ENCODE results near the gene LIPI.
A peak's percentile ranks its signal among the peaks of the same experiment; 100 is the strongest.

Gene LIPI

DNA sequence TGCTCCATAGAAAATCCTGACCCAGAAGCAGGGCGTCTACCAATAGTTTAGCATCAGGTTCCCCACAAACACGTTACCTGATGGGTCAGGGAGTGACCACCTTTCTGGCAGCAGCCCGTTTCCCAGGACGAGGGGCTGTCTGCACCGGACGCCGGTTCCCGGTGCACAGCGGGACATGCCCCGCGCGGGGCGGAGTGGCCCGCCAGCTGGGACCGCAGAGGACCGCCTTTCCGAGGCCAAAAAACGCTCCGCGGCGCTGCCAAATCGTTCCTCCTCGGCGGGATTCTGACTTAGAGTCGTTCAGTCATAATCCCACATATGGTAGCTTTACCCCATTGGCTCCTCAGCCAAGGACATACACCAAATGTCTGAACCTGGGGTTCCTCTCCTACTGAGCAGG is 126.1 kb downstream of the LIPI start:
- no peak overlapping the region for H3K4me2 ChIP-seq (ENCODE audit: insufficient read depth, low read length, poor library complexity, severe bottlenecking)
- no peak overlapping the region for H2BK12ac ChIP-seq (ENCODE audit: low read length)
- H3K27me3 ChIP-seq (ENCODE audit: control insufficient read depth in 3 of 3, insufficient read depth in 3 of 3, low read depth in 1 of 3, low read length in 3 of 3), result no peaks in the 10 kb centered on the region
- H4K8ac ChIP-seq (ENCODE audit: low read depth, low read length), result no peak overlapping the region
- H3K4me3 ChIP-seq (ENCODE audit: low read length in 2 of 2), result no peak overlapping the region
- H3K4me1 ChIP-seq (ENCODE audit: control insufficient read depth in 2 of 2, insufficient read depth in 1 of 2, low read depth in 1 of 2, low read length in 2 of 2), result peaks cover 7 to 10% of the 10 kb centered on the region in 2 donors
- H3K79me1 ChIP-seq (ENCODE audit: low read depth, low read length), result no peaks in the 10 kb centered on the region
- H3K9ac ChIP-seq (ENCODE audit: low read depth, low read length, poor library complexity), result no peak overlapping the region
- H3K4ac ChIP-seq (ENCODE audit: low read length), result no peak overlapping the region
- peaks cover 3 to 11% of the 10 kb centered on the region in 2 donors for H3K9me3 ChIP-seq (replicated peaks in 1 of 2; ENCODE audit: control insufficient read depth in 2 of 2, insufficient read depth in 1 of 2, low read depth in 1 of 2, low read length in 2 of 2)
- no peak overlapping the region for H3K14ac ChIP-seq (ENCODE audit: low read length)
- no peak overlapping the region for H4K91ac ChIP-seq (ENCODE audit: low read depth, low read length, poor library complexity)
- H3K36me3 ChIP-seq (replicated peaks in 1 of 2; ENCODE audit: control insufficient read depth in 2 of 2, insufficient read depth in 2 of 2, low read length in 2 of 2), result peaks cover 17 to 52% of the 10 kb centered on the region in 2 donors
- no peak overlapping the region for H2BK5ac ChIP-seq (ENCODE audit: low read length)
- H2AFZ ChIP-seq (ENCODE audit: low read length), result no peak overlapping the region
- no peak overlapping the region for H2BK15ac ChIP-seq (ENCODE audit: low read length)
- H3K18ac ChIP-seq (ENCODE audit: low read length), result no peak overlapping the region
- no peak for DNase-seq (ENCODE audit: low spot score)
- H2AK5ac ChIP-seq (ENCODE audit: low read depth, low read length), result no peak overlapping the region
- no CpG with 5 or more reads among the region's 25 CpGs for WGBS, 2 donors (ENCODE audit: extremely low coverage in 2 of 2, insufficient read length in 2 of 2, insufficient replicate concordance in 1 of 2)
- H3K23ac ChIP-seq (ENCODE audit: low read depth, low read length, poor library complexity), result peak overlapping the region; percentile 55
- H2BK120ac ChIP-seq (ENCODE audit: low read depth, low read length), result no peak overlapping the region
- no peak overlapping the region for H3K27ac ChIP-seq (replicated peaks; ENCODE audit: low read length)

GRCh38 chr21:14084068-14084501 is 126.7 kb downstream of the LIPI start:
- no peak overlapping the region for H2BK12ac ChIP-seq (ENCODE audit: low read length)
- DNase-seq (ENCODE audit: low spot score), result no peak
- no peak overlapping the region for H3K9ac ChIP-seq (ENCODE audit: low read depth, low read length, poor library complexity)
- H3K4ac ChIP-seq (ENCODE audit: low read length), result no peak overlapping the region
- no peak overlapping the region for H3K14ac ChIP-seq (ENCODE audit: low read length)
- H3K27ac ChIP-seq (replicated peaks; ENCODE audit: low read length), result no peak overlapping the region
- no peak overlapping the region for H2BK5ac ChIP-seq (ENCODE audit: low read length)
- H3K4me3 ChIP-seq (ENCODE audit: low read length in 2 of 2), result no peak overlapping the region
- H3K23ac ChIP-seq (ENCODE audit: low read depth, low read length, poor library complexity), result no peak overlapping the region
- peaks cover 7 to 10% of the 10 kb centered on the region in 2 donors for H3K4me1 ChIP-seq (ENCODE audit: control insufficient read depth in 2 of 2, insufficient read depth in 1 of 2, low read depth in 1 of 2, low read length in 2 of 2)
- peaks cover 17 to 46% of the 10 kb centered on the region in 2 donors for H3K36me3 ChIP-seq (replicated peaks in 1 of 2; ENCODE audit: control insufficient read depth in 2 of 2, insufficient read depth in 2 of 2, low read length in 2 of 2)
- H2AK5ac ChIP-seq (ENCODE audit: low read depth, low read length), result no peak overlapping the region
- H3K79me1 ChIP-seq (ENCODE audit: low read depth, low read length), result no peaks in the 10 kb centered on the region
- H2BK120ac ChIP-seq (ENCODE audit: low read depth, low read length), result no peak overlapping the region
- H3K4me2 ChIP-seq (ENCODE audit: insufficient read depth, low read length, poor library complexity, severe bottlenecking), result no peak overlapping the region
- no peak overlapping the region for H2BK15ac ChIP-seq (ENCODE audit: low read length)
- H3K27me3 ChIP-seq (ENCODE audit: control insufficient read depth in 3 of 3, insufficient read depth in 3 of 3, low read depth in 1 of 3, low read length in 3 of 3), result no peaks in the 10 kb centered on the region
- H3K18ac ChIP-seq (ENCODE audit: low read length), result no peak overlapping the region
- peaks cover 3 to 11% of the 10 kb centered on the region in 2 donors for H3K9me3 ChIP-seq (replicated peaks in 1 of 2; ENCODE audit: control insufficient read depth in 2 of 2, insufficient read depth in 1 of 2, low read depth in 1 of 2, low read length in 2 of 2)
- no peak overlapping the region for H4K91ac ChIP-seq (ENCODE audit: low read depth, low read length, poor library complexity)
- H2AFZ ChIP-seq (ENCODE audit: low read length), result no peak overlapping the region
- WGBS, 2 donors (ENCODE audit: extremely low coverage in 2 of 2, insufficient read length in 2 of 2, insufficient replicate concordance in 1 of 2), result no CpG with 5 or more reads among the region's 35 CpGs
- no peak overlapping the region for H4K8ac ChIP-seq (ENCODE audit: low read depth, low read length)

- H3K79me1 ChIP-seq (ENCODE audit: low read depth, low read length), result no peaks in the 10 kb centered on the region
- H2AK5ac ChIP-seq (ENCODE audit: low read depth, low read length), result no peak overlapping the region
- H2AFZ ChIP-seq (ENCODE audit: low read length), result peak overlapping the region; percentile 72
- peak; percentile 21 for DNase-seq (ENCODE audit: low spot score)
- no peak overlapping the region for H3K4me2 ChIP-seq (ENCODE audit: insufficient read depth, low read length, poor library complexity, severe bottlenecking)
- peaks cover 17 to 26% of the 10 kb centered on the region in 2 donors for H3K36me3 ChIP-seq (replicated peaks in 1 of 2; ENCODE audit: control insufficient read depth in 2 of 2, insufficient read depth in 2 of 2, low read length in 2 of 2)
- H3K27me3 ChIP-seq (ENCODE audit: control insufficient read depth in 3 of 3, insufficient read depth in 3 of 3, low read depth in 1 of 3, low read length in 3 of 3), result no peaks in the 10 kb centered on the region
- no peak overlapping the region for H3K23ac ChIP-seq (ENCODE audit: low read depth, low read length, poor library complexity)
- H2BK12ac ChIP-seq (ENCODE audit: low read length), result no peak overlapping the region
- no peak overlapping the region for H2BK15ac ChIP-seq (ENCODE audit: low read length)
- H3K18ac ChIP-seq (ENCODE audit: low read length), result no peak overlapping the region
- H3K4ac ChIP-seq (ENCODE audit: low read length), result no peak overlapping the region
- no peak overlapping the region for H3K14ac ChIP-seq (ENCODE audit: low read length)
- H3K4me1 ChIP-seq (ENCODE audit: control insufficient read depth in 2 of 2, insufficient read depth in 1 of 2, low read depth in 1 of 2, low read length in 2 of 2), result peaks cover 7 to 10% of the 10 kb centered on the region in 2 donors
- no peak overlapping the region for H4K91ac ChIP-seq (ENCODE audit: low read depth, low read length, poor library complexity)
- no peak overlapping the region for H2BK120ac ChIP-seq (ENCODE audit: low read depth, low read length)
- H2BK5ac ChIP-seq (ENCODE audit: low read length), result no peak overlapping the region
- no peak overlapping the region for H3K9ac ChIP-seq (ENCODE audit: low read depth, low read length, poor library complexity)
- H3K9me3 ChIP-seq (replicated peaks in 1 of 2; ENCODE audit: control insufficient read depth in 2 of 2, insufficient read depth in 1 of 2, low read depth in 1 of 2, low read length in 2 of 2), result peaks cover 11 to 18% of the 10 kb centered on the region in 2 donors
- WGBS, 2 donors (ENCODE audit: extremely low coverage in 2 of 2, insufficient read length in 2 of 2, insufficient replicate concordance in 1 of 2), result no CpG with 5 or more reads among the region's 3 CpGs
- peak overlapping the region; percentile 51 for H3K27ac ChIP-seq (replicated peaks; ENCODE audit: low read length)
- peak overlapping the region in 1 of 2 donors; percentile 10 for H3K4me3 ChIP-seq (ENCODE audit: low read length in 2 of 2)
- H4K8ac ChIP-seq (ENCODE audit: low read depth, low read length), result no peak overlapping the region
Measured at GRCh38 chr21:14080764-14081096, 130.0 kb downstream of the LIPI start.

DNA sequence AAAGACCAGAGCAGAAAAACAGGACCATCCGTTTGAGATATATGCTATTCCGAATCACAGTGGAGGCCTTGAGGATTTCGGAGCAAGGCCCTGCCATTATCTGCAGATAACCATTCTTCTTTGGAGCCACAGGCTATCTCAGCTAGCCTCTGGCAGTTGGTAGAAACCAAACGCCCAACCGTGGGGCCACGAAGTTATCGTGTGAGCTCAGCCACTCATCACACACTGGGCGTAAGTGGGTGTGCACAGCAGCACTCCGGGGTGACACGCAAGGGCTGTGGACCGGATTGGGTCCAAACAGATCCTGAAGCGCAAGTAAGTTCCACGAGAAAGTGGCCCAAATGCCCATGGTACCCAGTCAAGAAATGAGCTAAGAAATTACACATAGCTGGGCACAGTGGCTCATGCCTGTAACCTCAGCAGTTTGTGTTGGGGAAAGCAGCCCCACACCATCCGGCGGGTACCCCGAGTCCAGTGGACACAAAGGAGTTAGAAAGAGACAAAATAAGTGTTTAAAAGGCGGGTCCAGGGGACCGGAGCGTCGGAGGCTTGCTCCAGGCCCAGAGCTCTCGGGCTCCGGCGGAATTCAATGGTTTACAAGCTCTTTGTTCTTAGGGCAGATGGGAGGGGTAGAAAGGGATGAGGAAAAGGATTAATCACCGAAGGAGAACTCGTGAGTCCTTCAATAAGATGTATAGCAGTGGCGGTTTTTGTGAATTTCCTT is 130.6 kb downstream of the LIPI start:
- Histone ChIP-seq H3K36me3 (replicated peaks in 1 of 2; ENCODE audit: control insufficient read depth in 2 of 2, insufficient read depth in 2 of 2, low read length in 2 of 2) (peaks cover 19 to 28% of the 10 kb centered on the region in 2 donors), H3K9me3 (replicated peaks in 1 of 2; ENCODE audit: control insufficient read depth in 2 of 2, insufficient read depth in 1 of 2, low read depth in 1 of 2, low read length in 2 of 2) (peaks cover 15 to 23% of the 10 kb centered on the region in 2 donors), H2BK12ac (ENCODE audit: low read length) (no peak overlapping the region), H4K91ac (ENCODE audit: low read depth, low read length, poor library complexity) (no peak overlapping the region), H3K4me1 (ENCODE audit: control insufficient read depth in 2 of 2, insufficient read depth in 1 of 2, low read depth in 1 of 2, low read length in 2 of 2) (peaks cover 7 to 10% of the 10 kb centered on the region in 2 donors), H3K4ac (ENCODE audit: low read length) (no peak overlapping the region), H3K79me1 (ENCODE audit: low read depth, low read length) (no peaks in the 10 kb centered on the region), H2BK120ac (ENCODE audit: low read depth, low read length) (peak overlapping the region; percentile 7), H3K27ac (replicated peaks; ENCODE audit: low read length) (peak overlapping the region; percentile 62), H3K18ac (ENCODE audit: low read length) (peak overlapping the region; percentile 44), H3K27me3 (ENCODE audit: control insufficient read depth in 3 of 3, insufficient read depth in 3 of 3, low read depth in 1 of 3, low read length in 3 of 3) (no peaks in the 10 kb centered on the region), H2AK5ac (ENCODE audit: low read depth, low read length) (no peak overlapping the region), H2BK5ac (ENCODE audit: low read length) (no peak overlapping the region), H3K23ac (ENCODE audit: low read depth, low read length, poor library complexity) (no peak overlapping the region), H3K9ac (ENCODE audit: low read depth, low read length, poor library complexity) (no peak overlapping the region), H2AFZ (ENCODE audit: low read length) (peak overlapping the region; percentile 72), H2BK15ac (ENCODE audit: low read length) (no peak overlapping the region), H3K14ac (ENCODE audit: low read length) (no peak overlapping the region), H3K4me3 (ENCODE audit: low read length in 2 of 2) (peak overlapping the region in 1 of 2 donors; percentile 10), H4K8ac (ENCODE audit: low read depth, low read length) (no peak overlapping the region), H3K4me2 (ENCODE audit: insufficient read depth, low read length, poor library complexity, severe bottlenecking) (no peak overlapping the region)
- no CpG with 5 or more reads among the region's 26 CpGs for WGBS, 2 donors (ENCODE audit: extremely low coverage in 2 of 2, insufficient read length in 2 of 2, insufficient replicate concordance in 1 of 2)
- peak; percentile 26 for DNase-seq (ENCODE audit: low spot score)

All from neuronal stem cell (in vitro differentiated cells).